Activated CD4-positive, CD25-positive, alpha-beta regulatory T cell treated with anti-CD3 and anti-CD28 coated beads, Interleukin-2, amount 50 U/mL, for 72 hours (primary cell): ENCODE data around the gene CLCN5.
"Not testable (repeated sequence)": the region's sequence is repeated elsewhere in the genome, so short reads cannot be mapped to it uniquely, and the experiment has no call there.

Source experiments
- DNase-seq: peaks from one replicate; pipeline ENCODE4 v3.0.0; 2021

The CLCN5 gene

DNA sequence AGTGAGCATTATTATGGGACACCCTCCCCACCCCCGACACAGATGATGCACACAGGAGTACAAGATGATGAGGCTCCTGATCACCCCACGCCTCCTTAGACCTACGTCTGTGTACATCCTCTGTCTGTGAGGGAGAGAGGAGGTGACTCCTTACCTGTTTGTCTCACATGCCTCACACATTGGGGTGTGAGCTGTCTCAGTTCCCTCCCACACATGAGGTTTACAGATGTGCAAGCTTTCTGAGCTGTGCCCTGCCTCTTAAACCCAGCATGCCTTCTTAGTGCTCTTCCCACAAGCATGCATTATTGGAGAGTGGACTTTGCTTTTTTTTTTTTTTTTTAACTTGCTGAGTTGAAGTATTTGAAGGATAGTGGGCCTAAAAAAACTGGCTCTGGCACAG is 76.7 kb downstream of the CLCN5 start:
- no peak for DNase-seq

DNA sequence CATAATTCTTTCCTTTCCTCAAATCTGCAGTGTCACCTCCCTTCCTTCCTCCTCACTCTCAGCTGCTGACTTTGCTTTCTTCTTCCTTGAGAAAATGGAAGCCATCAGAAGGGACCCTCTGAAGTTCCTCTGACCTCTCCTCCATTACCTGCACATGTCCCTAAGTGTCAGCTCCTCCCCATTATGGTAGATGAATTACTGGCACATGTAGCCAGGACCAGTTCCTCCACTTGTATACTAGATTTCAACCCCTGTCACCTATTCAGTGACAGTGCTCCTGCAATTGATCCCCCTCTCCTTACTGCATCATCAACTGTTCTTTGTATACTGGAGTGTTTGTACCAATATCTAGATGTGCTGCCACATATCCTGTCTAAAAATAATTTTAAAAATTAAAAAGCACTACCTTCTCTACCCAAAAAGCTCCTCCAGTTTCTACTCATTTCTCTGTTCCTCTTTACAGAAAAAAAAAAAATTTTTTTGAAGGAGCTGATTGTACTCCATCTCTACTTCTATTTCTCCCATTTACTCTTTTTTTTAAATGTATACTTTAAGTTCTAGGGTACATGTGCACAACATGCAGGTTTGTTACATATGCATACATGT is 78.6 kb downstream of the CLCN5 start:
- DNase-seq = no peak

DNA sequence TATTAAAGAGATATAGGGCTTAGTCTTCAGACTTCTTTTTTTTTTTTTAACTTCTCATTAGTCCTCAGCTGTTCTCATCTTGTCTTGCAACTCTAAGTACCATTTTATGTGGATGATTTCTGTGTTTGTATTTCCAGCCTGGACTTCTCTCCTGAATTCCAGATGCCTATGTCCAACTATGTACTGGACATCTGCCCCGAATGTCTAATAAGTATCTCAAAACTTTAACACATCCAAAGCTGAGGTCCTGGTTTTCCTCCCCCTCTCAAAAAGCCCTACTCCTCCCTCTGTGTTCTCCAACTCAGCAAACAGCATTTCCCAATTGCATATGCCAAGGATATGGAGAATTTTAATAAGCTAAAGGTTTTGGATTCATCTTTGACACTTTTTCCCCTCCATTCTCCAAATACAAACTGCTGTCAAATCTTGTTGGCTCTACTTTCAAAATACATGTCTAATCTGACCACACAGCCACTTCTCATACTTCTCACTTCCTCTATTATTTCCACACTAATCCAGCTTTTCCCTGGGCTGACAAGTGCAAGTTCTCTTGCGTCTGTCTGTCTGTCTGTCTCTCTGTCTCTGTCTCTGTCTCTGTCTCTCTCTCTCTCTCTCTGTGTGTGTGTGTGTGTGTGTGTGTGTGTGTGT is 79.8 kb downstream of the CLCN5 start:
- DNase-seq = no peak

DNA sequence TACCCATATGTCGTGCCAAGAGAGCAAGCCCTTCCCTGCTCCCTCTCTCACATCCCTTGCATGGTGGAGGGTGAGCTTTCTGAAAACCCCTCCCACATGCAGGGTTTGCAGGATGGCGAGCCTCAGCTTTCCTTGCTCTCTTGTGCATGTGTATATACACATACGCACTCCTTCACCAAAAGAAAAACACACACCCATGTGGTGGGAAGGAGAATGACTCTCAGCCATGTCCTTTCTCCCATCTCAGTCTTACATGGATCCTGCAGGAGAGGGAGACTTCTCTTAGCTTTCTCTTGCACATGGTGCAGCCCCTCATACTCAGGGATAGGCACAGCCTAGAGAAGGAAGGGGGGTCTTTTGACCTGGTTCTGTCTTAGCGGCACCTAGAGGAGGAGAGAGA is 81.1 kb downstream of the CLCN5 start:
- no peak for DNase-seq

DNA sequence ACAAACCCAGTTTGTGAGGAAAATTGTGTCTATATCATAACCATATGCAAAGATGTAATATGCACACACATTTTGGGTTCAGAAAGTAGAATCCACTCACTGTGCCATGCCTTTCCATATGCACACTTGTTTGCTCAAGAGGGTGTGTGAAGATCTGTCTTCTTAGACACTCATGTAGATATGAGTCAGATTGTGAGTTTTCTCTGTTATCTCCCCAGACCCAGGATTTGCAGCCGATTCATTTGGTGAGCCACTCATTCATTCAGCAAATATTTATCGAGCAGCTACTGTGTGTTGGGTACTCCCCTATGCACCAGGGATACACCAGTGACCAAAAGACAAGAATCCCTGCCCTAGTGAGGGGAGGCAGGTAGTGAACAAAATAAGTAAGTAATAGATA is 81.5 kb downstream of the CLCN5 start:
- no peak for DNase-seq

DNA sequence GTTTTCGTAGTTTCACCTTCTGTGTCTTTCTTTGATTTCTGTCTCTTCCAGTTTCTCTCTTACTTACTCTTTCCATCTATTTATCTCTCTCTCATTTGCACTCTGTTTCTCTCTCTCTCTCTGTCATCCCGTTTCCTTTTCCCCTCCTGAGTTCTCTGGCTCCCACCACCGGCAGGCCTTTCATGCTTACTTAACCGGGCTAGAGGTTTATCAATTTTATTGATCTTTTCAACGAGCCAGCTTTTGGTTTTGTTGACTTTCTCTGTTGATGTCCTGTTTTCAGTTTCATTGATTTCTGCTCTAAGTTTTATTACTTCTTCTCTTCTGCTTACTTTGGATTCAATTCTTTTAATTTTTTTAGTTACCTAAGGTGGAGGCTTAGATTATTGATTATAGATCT is 103.2 kb downstream of the CLCN5 start:
- DNase-seq = not testable (repeated sequence)

DNA sequence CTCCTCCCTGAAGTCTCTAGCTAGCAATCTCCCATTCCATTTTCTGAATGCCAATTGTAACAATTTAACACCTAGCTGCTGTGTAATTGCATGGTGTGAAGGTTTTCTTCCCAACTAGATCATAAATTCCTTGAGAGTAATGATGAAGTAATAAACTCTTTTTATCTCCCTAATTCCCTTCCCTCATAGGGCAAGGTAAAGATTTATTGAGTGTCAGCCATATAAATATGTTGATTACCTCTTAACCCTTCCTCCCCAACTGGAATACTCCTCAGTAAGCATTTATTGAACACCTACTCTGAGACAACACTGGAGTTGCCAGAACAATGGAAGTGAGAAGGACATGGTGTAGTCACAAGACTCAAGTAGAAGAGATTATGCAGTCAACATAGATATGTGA is 112.7 kb downstream of the CLCN5 start:
- DNase-seq = no peak

DNA sequence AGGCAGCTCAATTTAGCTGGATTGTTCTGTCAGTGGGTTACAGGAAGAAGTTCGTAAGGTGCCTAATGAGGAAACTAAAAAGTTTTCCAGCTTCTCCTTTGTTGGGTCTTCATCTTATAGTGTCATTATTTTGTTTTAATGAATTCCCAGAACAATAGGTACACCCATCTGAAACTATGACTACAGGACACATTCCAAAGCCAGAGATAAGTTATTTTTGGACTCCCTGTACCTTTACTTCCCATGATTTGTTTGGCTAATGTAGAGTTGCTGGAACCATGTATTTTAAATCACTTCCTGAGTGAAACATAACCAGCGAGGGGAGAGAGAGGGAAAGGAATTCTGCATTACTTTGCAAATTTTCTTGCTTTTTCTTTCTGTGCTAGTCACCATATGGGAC is 114.0 kb downstream of the CLCN5 start:
- no peak for DNase-seq

DNA sequence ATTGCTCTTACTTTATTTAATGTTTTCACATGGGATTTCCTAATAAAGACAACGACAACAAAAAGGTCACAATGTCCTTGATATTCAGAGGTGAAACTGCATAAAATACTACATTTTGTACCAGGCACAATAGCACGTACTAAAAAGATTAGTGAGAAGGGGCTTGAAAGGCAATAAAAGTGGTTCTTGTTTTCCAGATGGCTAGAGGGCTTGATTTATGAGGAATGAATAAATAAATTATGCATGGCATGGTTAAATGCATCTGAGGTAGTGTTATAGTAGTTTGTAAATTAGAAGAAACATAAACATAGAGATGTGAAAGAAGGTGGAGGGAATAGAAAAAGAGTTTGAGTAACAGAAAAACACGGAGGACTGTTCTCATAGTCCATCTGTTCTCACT is 123.4 kb downstream of the CLCN5 start:
- no peak for DNase-seq

DNA sequence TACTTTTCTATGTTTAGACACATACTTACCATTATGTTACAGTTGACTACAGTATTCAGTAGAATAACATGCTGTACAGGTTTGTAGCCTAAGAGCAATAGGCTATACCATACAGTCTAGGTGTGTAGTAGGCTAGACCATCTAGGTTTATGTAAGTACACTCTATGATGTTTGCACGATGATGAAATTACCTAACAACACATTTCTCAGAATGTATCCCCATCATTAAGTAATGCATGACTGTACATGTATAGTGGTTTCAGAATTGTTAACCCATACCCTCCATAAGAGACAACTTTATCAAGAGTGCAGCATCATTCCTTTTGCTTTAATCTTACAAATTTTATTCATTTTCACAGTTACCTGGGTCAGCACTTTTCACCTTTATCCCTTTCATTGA is 126.8 kb downstream of the CLCN5 start:
- no peak for DNase-seq

DNA sequence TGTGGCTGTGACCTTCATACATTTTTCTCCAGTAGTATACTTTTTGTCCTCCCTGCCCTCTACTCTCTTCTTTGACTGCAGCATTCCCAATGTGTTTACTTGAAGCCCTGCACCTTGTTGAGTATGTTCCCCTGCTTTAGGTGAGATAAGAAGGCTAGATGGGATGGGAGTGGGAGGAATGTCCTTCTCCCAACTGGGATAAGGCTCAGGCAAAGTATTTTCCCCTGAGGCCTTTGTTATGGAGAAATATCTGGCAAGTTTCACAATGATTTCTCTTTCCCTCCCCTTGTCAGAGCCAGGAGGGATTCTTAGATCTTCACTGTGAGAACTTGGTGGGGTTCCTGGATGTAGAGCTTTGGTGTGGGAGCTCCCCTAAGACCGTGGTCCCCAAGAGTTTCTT is 131.8 kb downstream of the CLCN5 start:
- DNase-seq = no peak

DNA sequence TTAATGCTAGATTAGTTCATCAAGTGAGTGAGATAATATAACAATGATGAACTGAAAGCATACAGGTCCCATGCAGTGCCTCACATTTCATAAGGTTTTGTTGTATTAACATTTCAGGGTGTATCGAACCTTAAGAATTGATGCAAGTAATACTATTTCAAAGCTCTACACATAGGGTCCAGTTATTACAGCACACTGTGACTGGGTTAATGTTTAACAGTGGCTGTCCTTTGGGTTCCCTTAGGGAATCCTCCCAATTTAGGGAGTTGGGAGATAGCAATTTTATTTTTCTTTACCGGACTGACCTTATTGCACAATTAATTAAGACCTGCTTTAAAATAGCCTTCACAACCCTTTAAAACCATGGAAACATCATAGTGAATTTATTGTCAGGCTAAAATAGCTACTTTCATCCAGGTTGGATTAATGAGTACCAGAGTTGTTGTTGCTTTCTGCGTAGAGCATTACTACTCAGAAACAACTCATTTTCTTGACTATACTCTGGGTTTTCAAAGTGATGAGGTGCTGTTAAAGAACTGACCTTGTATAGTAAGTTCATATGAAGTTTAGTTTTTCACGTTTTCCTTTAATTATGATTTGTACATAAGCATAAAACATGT is 144.0 kb downstream of the CLCN5 start:
- DNase-seq = no peak

DNA sequence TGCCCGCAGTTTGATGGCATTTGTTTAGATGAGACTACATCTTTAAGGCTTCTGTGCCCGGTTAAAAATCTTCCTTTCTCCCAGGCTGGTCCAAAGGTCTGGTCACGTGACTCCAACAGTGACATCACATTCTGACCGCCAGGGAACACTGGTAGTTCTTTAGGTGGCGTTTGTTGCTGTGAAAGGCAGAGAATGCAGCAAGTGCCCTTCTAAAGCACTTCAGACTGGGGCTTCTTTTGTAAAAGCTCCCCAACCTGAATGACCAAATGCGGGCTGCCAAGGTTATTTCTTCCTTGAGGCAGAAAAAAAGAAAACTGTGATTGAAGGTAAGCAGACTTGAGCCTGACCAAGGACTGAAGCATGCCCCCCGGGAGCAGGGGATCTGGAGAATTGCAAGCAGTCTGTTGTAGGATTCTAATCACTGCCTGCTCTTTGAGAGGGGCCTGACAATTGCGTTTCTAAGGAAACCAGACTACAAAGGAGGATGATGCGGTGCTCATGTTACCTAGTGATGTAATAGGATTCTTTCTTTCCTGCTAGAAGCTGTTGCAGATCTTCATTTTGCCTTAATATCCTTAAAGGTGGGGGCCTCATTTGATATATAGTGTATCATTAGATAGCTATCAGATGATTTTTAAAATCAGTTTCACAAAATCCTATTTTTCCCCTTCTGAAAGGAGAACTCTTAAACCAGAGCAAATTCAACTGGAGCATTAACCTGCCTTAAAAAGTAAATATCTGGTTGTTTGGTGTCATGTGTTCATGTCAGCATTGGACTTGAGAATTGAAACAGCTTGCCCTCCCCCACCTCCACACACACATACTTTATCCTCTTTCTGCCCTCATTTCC is 145.3 kb downstream of the CLCN5 start:
- DNase-seq = no peak

DNA sequence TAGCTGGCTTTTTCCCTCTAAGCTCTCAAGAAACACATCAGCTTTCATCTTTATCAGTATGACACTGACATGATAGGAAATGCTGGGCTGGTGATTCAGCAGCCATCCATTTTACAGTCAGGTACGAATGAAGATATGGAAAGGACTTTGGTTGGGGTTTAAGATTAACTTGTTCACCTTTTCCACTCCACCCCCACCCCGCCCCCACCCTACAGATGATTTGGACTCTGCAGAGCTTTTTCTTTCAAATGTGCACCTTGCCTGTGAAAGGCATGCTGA is 145.8 kb downstream of the CLCN5 start:
- DNase-seq = no peak

DNA sequence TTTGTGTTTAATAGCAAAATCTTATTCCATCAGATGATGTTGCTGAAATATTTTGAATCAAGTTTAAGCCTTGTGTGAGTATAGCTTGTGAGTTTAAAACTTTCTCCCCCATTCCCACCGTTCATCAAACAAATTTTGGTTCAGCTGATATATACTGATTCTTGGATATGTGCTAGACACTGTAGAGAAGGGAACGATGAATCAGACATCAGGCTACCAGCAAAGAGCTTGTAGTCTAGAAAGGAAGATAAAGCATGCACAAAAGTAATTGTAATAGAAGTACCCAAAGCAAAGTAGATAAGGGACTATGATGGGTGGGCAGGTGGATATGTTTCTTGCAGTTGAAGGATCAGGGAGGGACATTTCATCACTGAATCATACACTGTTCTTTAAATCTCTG is 146.5 kb downstream of the CLCN5 start:
- no peak for DNase-seq

DNA sequence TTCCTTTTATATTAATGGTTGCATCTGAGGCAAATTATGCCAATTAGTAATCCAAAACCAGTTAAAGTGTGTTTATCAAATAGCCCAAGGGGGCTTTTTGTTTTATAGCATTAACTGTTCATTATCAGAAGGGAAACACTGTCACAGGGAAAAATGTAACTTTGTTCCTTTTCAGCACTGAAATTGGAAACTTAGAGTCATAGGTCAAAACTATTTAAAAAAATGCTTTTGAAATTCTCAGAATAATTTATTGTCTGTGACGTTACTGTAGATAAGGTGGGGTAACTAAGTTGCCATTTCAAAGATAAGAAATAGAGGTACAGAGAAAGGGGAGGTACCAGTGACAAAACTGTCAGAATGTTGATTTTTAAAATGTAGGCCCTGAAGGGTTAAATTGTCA is 149.1 kb downstream of the CLCN5 start:
- no peak for DNase-seq

DNA sequence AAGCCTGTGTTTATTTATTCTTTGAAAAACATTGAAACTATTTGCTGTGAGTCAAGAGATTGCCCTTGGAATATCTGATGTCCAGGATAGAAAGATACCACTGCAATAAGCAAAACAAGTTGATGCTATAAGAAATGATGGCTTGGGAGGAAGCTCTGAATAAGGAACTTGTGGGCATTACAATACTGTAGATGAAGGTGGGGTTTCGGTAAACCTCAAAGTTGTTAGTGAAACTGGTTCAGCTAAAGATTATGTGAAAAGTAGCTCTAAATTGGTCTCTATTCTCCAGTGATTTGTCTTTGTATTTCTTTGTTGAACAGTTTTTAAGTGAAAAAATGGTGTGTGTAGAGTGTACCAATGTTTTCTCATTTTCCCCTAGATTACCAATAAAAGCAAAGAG is 149.7 kb downstream of the CLCN5 start:
- DNase-seq = no peak

DNA sequence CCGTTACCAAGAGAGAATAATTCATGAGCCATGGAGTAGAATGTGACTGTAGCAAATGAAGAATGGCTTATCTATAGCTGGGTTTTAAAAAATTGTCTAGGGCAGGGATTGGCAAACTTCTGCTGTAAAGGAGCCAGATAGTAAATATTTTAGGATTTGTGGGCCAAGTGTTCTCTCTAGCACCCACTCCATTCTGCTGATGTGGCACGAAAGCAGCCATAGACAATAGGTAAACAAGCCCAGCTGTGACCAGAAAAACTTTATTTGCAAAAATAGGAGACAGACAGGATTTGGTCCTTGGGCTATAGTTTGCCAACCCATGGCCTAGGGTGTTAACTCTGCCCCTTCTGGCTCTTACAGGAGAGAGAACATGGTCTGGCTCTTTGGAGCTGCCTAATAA is 151.2 kb downstream of the CLCN5 start:
- DNase-seq = no peak

DNA sequence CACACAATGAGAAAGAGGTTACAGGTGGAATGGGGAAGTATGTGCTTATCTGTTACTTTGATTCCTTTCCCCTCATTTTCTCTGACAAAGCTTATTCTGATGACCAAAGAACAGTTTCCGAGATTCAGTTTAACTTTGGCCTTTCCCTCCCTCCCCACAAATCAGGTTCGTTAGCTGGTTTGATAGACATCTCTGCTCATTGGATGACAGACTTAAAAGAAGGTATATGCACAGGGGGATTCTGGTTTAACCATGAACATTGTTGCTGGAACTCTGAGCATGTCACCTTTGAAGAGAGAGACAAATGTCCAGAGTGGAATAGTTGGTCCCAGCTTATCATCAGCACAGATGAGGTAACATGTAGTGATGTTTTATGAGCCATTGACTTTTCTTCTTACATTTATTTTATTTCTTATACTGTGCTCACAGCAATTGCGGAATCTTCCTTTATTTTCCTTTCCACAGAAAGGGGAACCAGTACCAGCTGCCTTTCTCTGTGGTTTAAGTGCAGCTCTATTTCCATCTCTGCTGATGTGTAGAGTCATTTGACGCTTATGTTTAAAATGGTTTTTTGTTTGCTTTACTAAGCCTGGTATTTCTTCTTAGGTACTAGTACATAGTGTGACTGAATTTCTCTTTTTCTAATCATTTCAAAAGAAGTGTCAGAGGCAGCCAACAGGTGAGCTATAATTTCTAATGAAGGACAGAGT is 153.4 kb downstream of the CLCN5 start:
- DNase-seq = no peak

DNA sequence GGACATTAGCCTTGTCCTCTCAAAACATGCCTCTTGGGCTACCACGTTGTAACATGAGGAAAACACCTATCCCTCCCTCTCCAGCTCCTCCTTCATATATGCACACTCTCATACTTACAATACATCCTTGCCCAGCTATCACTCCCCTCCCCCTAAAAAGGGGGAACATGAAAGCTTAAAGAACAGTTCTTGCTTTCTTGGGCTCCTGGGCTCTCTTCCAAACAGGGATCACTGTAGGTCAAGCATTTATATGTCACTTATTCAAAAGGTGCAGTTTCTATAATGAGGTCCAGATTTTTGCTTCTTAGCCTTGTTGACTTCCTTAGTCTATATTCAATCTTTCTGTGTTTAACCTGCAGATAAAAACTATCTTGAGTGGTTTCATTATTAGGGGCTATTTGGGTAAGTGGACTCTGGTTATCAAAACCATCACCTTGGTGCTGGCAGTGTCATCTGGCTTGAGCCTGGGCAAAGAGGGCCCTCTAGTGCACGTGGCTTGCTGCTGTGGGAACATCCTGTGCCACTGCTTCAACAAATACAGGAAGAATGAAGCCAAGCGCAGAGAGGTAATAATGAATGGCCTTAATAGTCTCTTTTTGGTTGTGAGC is 159.0 kb downstream of the CLCN5 start:
- no peak for DNase-seq

DNA sequence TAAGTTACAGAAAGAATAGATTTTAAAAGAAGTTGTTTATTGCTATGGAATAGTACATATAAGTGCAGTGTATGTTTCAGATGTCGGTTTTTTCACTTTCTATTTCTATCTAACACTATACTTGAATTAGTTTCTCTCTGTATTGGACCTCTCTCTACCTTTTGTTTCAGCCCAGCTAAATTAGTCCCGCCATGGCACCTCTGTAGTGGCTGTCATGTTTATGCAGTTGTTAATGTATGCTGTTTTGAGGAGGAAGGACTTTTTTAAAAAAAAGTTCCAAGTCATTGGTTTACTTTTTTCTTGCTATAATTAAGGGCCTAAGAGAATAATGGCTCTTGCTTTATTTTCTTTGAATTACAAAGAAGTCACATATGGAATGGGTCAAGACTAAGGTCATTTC is 160.3 kb downstream of the CLCN5 start:
- DNase-seq = no peak

DNA sequence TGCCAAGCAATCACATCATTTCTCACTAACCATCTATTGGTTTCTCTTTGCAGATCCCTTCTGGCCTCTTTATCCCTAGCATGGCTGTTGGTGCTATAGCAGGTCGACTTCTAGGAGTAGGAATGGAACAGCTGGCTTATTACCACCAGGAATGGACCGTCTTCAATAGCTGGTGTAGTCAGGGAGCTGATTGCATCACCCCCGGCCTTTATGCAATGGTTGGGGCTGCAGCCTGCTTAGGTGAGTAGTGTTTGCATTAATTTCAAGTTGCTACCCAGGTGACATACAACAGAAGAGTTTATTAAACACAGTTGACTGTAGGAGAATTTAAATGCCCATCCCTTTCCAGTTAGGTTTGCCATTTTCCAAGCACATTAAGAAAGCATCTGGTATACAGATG is 166.2 kb downstream of the CLCN5 start:
- DNase-seq = no peak

DNA sequence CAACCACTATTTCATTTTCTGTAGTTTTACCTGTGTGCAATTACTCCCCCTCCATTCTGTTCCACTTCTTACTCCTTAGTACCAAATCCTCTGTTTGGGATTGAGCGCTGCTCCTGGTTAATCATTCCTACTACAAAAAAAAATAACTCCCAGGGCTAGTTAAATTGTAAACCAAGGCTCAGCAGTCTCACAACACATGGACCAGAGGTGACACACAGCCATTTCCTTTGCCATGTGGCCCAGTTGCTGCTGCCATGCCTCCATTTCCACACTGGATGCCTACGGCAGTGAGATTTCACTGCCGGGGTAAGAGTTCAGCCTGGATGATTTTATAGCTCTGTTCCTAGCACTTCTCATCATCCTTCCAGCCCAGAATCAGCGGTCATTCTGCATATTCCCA is 171.2 kb downstream of the CLCN5 start:
- DNase-seq = no peak
